NOMO-1 treated with DMSO at 0.1 percent for 48 hours (cell line): Measurements from ENCODE around the gene CCNT1.
"Not testable (repeated sequence)": the region's sequence is repeated elsewhere in the genome, so short reads cannot be mapped to it uniquely, and the experiment has no call there.

Source experiments
- DNase-seq: peaks from one replicate; lab custom pipeline; 2025; ENCODE audit not compliant: unreplicated experiment; lab: John Stamatoyannopoulos, UW

Gene CCNT1

GRCh38 chr12:48641752-48642555, 74.6 kb downstream of the CCNT1 start:
- not testable (repeated sequence) for DNase-seq

- DNase-seq: no peak
These were observed 75.7 kb downstream of the CCNT1 start for GRCh38 chr12:48640854-48641253.

- DNase-seq: no peak
These were observed 76.1 kb downstream of the CCNT1 start for GRCh38 chr12:48640428-48640827.
